PC-9 (cell line): ENCODE measurements around the gene TNIP2. TPM values are rescaled to one million over a fixed set of nuclear protein-coding genes. Genes with fewer than 3 reads are reported as not detected.

Experiments used
- BruUV-seq: library from RNA; stranded (reverse); fragments of 400-500 nt; replicated peaks from 2 replicates; lab custom pipeline; 2021; lab: Mats Ljungman, UMichigan
- CTCF ChIA-PET: fragments of 300-600 bp; sonication (Branson Sonifier 250); formaldehyde crosslinking; loops from one replicate; lab custom pipeline; 2022; ENCODE audit warnings: antibody characterized with exemption; lab: Charles Lee
- POLR2A ChIA-PET: fragments of 300-600 bp; sonication (Branson Sonifier 250); formaldehyde crosslinking; loops from one replicate; lab custom pipeline; 2022; ENCODE audit warnings: antibody characterized with exemption; ENCODE audit not compliant: unreplicated experiment; lab: Charles Lee
- DNase-seq, 2 experiments: peaks; one replicate each; pipeline versions ENCODE4 v3.0.0 to v3.0.0-alpha.2; 2015 to 2022; ENCODE audit warnings: mixed read lengths in 1 of 2
- H2AFZ ChIP-seq: fragments of 200-600 bp; sonication (generic); 2 replicates; pipeline ENCODE4 v1.8.1; 2017; ENCODE audit warnings: antibody characterized with exemption
- H3F3A ChIP-seq: fragments of 200-600 bp; sonication (generic); 2 replicates; pipeline ENCODE4 v1.8.1; 2017; ENCODE audit warnings: antibody characterized with exemption, mild to moderate bottlenecking, low read depth; ENCODE audit not compliant: insufficient read depth
- H3K27ac ChIP-seq: fragments of 200-600 bp; sonication (generic); 2 replicates; pipeline ENCODE4 v1.6.1; 2016; ENCODE audit warnings: mixed run types
- H3K27me3 ChIP-seq: fragments of 200-600 bp; sonication (generic); 2 replicates; pipeline ENCODE4 v1.6.1; 2016; ENCODE audit warnings: low read depth, mixed run types; ENCODE audit not compliant: insufficient read depth
- H3K36me3 ChIP-seq: fragments of 200-600 bp; sonication (generic); 2 replicates; pipeline ENCODE4 v1.6.1; 2016; ENCODE audit warnings: low read depth, mixed run types
- H3K4me1 ChIP-seq: fragments of 200-600 bp; sonication (generic); replicated peaks from 2 replicates; pipeline ENCODE4 v1.6.1; 2016; ENCODE audit warnings: mixed run types; ENCODE audit not compliant: insufficient read depth
- H3K4me2 ChIP-seq: fragments of 200-600 bp; sonication (generic); 2 replicates; pipeline ENCODE4 v1.6.1; 2017; ENCODE audit warnings: mixed run types
- H3K4me3 ChIP-seq: fragments of 200-600 bp; sonication (generic); 2 replicates; pipeline ENCODE4 v1.6.1; 2016; ENCODE audit warnings: mixed run types
- H3K79me2 ChIP-seq: fragments of 200-600 bp; sonication (generic); 2 replicates; pipeline ENCODE4 v1.6.1; 2017; ENCODE audit warnings: low read depth, mixed run types
- H3K9me2 ChIP-seq: fragments of 200-600 bp; sonication (generic); 2 replicates; pipeline ENCODE4 v1.8.1; 2017; ENCODE audit warnings: mild to moderate bottlenecking; ENCODE audit not compliant: insufficient read depth
- H3K9me3 ChIP-seq: fragments of 200-600 bp; sonication (generic); 2 replicates; pipeline ENCODE4 v1.8.1; 2016; ENCODE audit warnings: low read depth; ENCODE audit not compliant: insufficient read depth
- H4K20me1 ChIP-seq: fragments of 200-600 bp; sonication (generic); 2 replicates; pipeline ENCODE4 v1.8.1; 2017; ENCODE audit not compliant: insufficient read depth
- EZH2 ChIP-seq: fragments of 200-600 bp; sonication (generic); IDR thresholded peaks from 2 replicates; pipeline ENCODE4 v1.8.0; 2017; ENCODE audit warnings: antibody characterized with exemption, low read depth
- intact Hi-C: fragments of 100-400 bp; cut with micrococcal nuclease; formaldehyde crosslinking; loops from one replicate; pipeline ENCODE4 v1.10.0; 2022; ENCODE audit not compliant: unreplicated experiment
- total RNA-seq: library from RNA; stranded (reverse); gene quantifications from 2 replicates; pipeline ENCODE4 v1.2.3, GENCODE V29; 2021
- TF ChIP-seq, protein P1 (sequence below): fragments of 200-600 bp; sonication (generic); conservative IDR thresholded peaks from 2 replicates; pipeline ENCODE4 v1.6.1; 2017; ENCODE audit warnings: mixed run types, antibody characterized with exemption, mild to moderate bottlenecking, moderate library complexity

Gene TNIP2
- total RNA-seq, 1 experiment from 2014 or later: 37.1 TPM

DNA sequence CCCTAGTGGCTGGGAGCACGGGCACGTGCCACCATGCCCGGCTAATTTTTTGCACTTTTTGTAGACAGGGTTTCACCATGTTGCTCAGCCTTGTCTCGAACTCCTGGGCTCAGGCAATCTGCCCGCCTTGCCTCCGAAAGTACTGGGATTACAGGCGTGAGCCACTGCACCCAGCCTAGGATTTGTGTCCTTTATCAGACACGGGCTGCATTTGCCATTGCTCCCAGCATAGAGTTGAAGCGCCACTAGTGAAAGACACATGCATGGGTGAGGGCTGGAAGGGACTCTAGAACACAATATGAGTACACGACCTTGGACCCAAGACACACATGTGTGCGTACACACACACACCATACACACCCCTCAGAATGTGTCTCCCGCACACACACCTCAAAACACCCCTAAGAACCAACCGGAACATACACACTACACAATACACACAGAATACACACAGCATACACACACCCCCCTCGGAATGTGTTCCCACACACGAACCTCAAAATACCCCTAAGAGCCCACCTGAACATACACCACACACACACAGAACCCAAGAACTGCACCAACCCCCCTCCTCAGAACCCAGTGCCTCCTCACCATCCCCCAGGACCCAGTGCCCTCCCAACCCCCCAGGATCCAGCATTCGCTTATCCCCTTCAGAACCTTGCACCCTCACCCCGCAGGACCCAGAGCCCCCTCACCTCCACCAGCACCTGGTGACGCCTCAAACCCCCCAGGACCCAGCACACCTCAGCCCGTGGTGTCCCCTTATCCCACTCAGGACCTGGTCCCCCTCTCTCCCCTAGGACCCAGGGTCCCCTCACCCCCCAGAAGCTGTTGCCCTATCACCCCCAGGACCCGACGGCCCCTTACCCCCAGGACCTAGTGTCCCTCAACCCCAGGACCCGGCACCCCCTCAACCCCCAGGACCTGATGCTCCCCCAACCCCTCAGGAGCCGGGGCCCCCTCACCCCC is 1.0 kb downstream of the TNIP2 start:
- Histone ChIP-seq H3K4me2 (peak overlapping the region; percentile 75), H3K36me3 (no peaks in the 10 kb centered on the region), H2AFZ (no peak overlapping the region), H3K4me3 (peak overlapping the region; percentile 61; the same call in 1 of the 2 replicates), H3K27me3 (no peaks in the 10 kb centered on the region), H4K20me1 (no peaks in the 10 kb centered on the region), H3K27ac (no peak overlapping the region), H3K4me1 (peaks cover 6% of the 10 kb centered on the region; the same call in 1 of the 2 replicates), H3K79me2 (peaks cover 12% of the 10 kb centered on the region), H3K9me3 (no peaks in the 10 kb centered on the region), H3K9me2 (no peaks in the 10 kb centered on the region), H3F3A (no peaks in the 10 kb centered on the region)
- intact Hi-C loops: no loop called here
- no TSS peak for BruUV-seq
- no peak for DNase-seq
- POLR2A ChIA-PET: interaction anchor here (0.6 kb wide), 2 partner anchors 181 to 286 kb away, joined by 3 to 21 read pairs; no protein-coding TSS in a partner anchor
- TF ChIP-seq, protein P1, sequence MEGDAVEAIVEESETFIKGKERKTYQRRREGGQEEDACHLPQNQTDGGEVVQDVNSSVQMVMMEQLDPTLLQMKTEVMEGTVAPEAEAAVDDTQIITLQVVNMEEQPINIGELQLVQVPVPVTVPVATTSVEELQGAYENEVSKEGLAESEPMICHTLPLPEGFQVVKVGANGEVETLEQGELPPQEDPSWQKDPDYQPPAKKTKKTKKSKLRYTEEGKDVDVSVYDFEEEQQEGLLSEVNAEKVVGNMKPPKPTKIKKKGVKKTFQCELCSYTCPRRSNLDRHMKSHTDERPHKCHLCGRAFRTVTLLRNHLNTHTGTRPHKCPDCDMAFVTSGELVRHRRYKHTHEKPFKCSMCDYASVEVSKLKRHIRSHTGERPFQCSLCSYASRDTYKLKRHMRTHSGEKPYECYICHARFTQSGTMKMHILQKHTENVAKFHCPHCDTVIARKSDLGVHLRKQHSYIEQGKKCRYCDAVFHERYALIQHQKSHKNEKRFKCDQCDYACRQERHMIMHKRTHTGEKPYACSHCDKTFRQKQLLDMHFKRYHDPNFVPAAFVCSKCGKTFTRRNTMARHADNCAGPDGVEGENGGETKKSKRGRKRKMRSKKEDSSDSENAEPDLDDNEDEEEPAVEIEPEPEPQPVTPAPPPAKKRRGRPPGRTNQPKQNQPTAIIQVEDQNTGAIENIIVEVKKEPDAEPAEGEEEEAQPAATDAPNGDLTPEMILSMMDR: no peak
- TF ChIP-seq EZH2: no peak
- CTCF ChIA-PET: no interaction called here

DNA sequence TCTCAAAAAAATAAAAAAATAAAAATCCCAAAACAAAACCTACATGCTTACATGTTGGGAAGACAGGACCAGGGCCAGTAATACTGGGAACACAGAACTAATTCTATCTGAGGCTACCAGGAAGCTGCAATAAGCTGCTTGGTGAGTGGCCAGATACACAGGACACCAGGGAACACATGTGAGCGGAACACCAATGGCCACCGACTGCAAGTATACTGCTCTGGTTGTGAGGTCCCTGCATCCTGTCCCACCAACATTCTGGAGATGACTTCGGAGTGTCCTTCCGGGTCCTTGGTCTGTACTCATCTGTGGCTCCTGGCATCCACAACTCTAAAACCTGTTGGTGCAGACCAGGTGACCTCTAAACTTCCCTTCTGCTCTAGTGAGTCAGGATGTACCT is 2.7 kb downstream of the TNIP2 start:
- Histone ChIP-seq H3K4me1 (peaks cover 6% of the 10 kb centered on the region; the same call in 1 of the 2 replicates), H3K79me2 (peaks cover 12% of the 10 kb centered on the region), H4K20me1 (no peaks in the 10 kb centered on the region), H3K27me3 (no peaks in the 10 kb centered on the region), H2AFZ (no peak overlapping the region), H3K9me3 (no peaks in the 10 kb centered on the region), H3F3A (no peaks in the 10 kb centered on the region), H3K4me3 (no peak overlapping the region), H3K9me2 (no peaks in the 10 kb centered on the region), H3K4me2 (no peak overlapping the region), H3K36me3 (no peaks in the 10 kb centered on the region), H3K27ac (no peak overlapping the region)
- intact Hi-C loops: no loop called here
- BruUV-seq: no TSS peak
- ChIA-PET POLR2A (no interaction called here), CTCF (no interaction called here)
- no peak for DNase-seq
- TF ChIP-seq EZH2: no peak
- TF ChIP-seq, protein P1: no peak

DNA sequence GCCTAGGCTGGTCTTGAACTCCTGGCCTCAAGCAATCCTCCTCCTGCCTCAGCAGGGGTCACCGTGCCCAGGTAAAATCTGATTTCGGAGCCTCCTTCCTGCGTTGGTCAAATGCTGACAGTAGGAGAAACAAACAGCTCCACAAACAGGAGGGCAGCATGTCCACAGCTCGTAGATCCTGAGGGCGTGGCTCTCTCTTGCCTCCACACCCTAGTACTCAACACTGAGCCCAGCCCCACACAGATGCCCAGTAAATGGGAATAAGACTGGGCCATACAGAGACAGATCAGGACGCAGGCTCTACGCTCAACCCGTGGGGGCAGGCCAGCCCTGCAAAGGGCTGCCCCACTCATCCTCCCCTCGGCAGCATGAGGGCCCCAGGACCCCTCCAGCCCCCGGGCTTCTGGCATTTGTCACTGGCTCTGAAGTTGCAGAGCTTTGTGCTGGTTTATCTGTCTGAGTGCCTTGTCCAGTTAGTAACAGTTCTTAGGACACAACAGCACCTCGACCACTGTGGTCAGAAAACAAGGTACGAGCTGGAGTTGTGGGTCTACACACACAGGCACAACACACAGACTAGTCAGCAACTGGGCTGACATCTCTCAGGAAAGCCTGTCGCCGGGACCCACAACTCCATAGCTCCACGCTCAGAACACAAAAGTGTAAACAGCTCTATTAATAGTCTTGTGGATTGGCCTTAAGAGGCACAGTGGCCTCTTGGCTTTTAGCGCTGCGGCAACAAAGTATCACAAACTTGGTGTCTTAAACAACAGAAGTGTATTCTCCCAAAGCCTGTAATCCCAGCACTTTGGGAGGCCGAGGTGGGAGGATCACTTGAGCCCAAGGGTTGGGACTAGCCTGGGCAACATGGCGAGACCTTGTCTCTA is 5.2 kb downstream of the TNIP2 start:
- H3K27ac ChIP-seq: no peak overlapping the region
- no peak overlapping the region for H3K4me2 ChIP-seq
- H3K36me3 ChIP-seq: no peaks in the 10 kb centered on the region; the same call in 1 of the 2 replicates
- H3K9me3 ChIP-seq: no peaks in the 10 kb centered on the region
- H3K4me3 ChIP-seq: no peak overlapping the region
- TF ChIP-seq, protein P1: no peak
- no peak for TF ChIP-seq EZH2
- DNase-seq: no peak
- intact Hi-C loops: no loop called here
- H3K9me2 ChIP-seq: no peaks in the 10 kb centered on the region
- H3K4me1 ChIP-seq: peaks cover 16% of the 10 kb centered on the region
- no TSS peak for BruUV-seq
- H3K27me3 ChIP-seq: no peaks in the 10 kb centered on the region
- peaks cover 8% of the 10 kb centered on the region; the same call in 1 of the 2 replicates for H3F3A ChIP-seq
- H3K79me2 ChIP-seq: peaks cover 12% of the 10 kb centered on the region
- no peak overlapping the region for H2AFZ ChIP-seq
- POLR2A ChIA-PET: interaction anchor here (0.6 kb wide), 1 partner anchor 96 kb away, joined by 4 read pairs; no protein-coding TSS in a partner anchor
- CTCF ChIA-PET: no interaction called here
- no peaks in the 10 kb centered on the region for H4K20me1 ChIP-seq
